Right ventricle myocardium superior (tissue), 1 donor: Measurements from ENCODE around the gene RPL13A. TPM values are rescaled to one million over a fixed set of nuclear protein-coding genes. Genes with fewer than 3 reads are reported as not detected.
"Not testable (repeated sequence)": the region's sequence is repeated elsewhere in the genome, so short reads cannot be mapped to it uniquely, and the experiment has no call there.

Experiments used
- ATAC-seq: fragments of 200-7000 bp; cut with Tn5 transposase; one replicate; pipeline ENCODE4 v1.9.1; 2020; ENCODE audit warnings: mild to moderate bottlenecking; ENCODE audit not compliant: poor library complexity
- DNase-seq: peaks from one replicate; pipeline ENCODE4 v3.0.0-alpha.2; 2020
- intact Hi-C: fragments of 100-400 bp; cut with DNase I; formaldehyde crosslinking; loops from one replicate; pipeline ENCODE4 v1.11.2; 2022
- total RNA-seq: library from RNA; stranded (reverse); fragmentation: NEBNext Ultra II Directional; extraction: Animal tissue kit (Norgen Biotek cat#: 25700); gene quantifications from one replicate; pipeline ENCODE4 v1.2.1, GENCODE V29; 2021
- donor health status: DM: no; HTN: yes; CAD: no; lungs with severe emphysema.

The RPL13A gene
- total RNA-seq, 1 donor from 2014 or later, result 1,304 TPM

DNA sequence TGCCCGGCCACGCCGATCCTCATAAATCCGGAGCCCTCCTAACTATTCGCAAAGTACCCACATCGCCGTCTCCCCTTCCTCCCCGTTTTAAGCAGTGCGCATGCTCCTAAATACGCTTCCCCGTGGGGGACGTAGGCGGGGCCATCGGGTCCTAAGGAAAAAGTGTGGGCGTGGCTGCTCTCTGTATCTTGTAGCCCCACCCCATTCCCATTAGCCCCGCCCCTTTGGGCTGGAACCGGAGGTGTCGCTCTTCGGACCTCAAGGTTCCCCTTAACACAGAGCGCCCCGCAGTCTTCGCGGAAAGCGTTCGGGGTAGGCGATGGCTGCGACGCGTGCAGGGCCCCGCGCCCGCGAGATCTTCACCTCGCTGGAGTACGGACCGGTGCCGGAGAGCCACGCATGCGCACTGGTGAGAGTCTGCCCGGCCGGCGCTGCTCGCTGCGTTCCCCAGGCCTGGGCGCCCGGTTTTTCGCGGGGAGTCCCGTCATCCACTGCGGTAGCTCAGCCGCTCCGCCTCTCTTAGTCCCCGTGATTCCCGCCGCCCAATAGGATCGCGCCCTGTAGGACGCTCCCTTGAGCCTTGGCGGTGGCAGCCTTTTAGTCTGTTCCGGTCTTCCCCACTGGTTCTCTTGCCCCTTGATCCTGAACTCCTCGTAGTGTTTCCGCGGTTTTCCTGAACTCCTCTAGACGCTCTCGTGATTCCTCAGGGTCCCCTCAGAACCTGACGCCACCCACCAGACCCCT, 34.2 kb upstream of the RPL13A start, which contains the start of gene ALDH16A1:
Gene ALDH16A1 (plus strand): TSS at position 213 of the 744 bp plus-strand sequence. CDS start 107 bp downstream, at position 320.
- DNase-seq, result peak; percentile 99
- intact Hi-C loops, result no loop called here
- peak; percentile 92 for ATAC-seq

DNA sequence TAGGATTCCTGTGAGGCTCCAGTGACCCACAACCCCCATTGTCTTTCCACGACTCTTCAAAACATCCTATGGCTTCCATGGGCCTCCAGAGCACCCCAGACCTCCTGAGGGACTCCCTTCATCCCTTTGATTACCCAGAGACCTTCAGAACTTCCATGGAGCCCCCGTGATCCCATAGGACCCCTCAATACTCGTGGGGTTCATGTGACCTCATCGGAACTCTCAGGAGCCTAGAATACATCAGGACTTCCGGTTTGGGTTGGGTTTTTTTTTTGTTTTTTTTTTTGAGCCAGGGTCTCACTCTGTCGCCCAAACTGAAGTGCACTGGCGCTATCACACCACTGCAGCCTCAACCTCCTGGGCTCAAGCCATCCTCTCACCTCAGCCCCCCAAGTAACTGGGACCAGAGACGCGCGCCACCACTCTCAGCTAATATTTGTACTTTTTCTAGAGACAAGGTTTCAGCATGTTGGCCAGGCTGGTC, 33.6 kb upstream of the RPL13A start:
- ATAC-seq (no peak), DNase-seq (no peak)
- intact Hi-C loops, result no loop called here

- no peak for DNase-seq
- intact Hi-C loops, result no loop called here
- no peak for ATAC-seq
Observed at GRCh38 chr19:49455773-49456172, 31.6 kb upstream of the RPL13A start.

GRCh38 chr19:49456326-49456725, 31.1 kb upstream of the RPL13A start:
- ATAC-seq (no peak), DNase-seq (no peak)
- intact Hi-C loops, result no loop called here

DNA sequence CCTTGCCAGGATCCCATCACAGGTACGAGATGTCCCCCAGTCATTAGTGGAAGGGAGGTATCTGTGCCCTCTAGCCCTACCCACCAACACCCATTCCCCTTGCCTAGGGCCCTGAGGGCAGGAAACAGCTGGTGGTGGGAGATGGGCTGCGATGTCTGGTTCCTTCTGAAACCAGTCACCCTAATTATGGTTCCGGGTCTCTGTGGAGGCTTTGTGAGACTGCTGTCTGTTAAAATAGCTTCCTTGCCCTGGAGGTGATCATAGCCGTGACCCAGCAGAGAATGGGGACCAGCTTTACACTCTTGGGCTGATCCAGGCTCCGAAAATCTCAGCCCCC, 28.9 kb upstream of the RPL13A start:
- intact Hi-C loops, result no loop called here
- no peak for ATAC-seq
- DNase-seq, result no peak

DNA sequence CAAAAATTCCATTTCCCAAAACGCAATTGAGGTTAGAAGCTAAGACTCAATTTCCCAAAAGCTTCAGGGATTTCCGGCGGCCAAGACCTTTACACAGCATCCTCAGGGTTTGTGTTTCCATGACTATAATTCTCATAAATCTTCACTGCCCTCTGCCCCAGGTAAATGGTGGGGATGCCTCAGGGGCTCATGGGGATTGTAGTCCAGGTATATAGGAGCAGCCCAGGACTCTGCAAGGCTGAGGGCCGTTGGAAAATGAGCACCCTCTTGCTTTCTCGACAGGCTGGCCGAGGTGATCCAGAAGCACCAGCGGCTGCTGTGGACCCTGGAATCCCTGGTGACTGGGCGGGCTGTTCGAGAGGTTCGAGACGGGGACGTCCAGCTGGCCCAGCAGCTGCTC, 28.0 kb upstream of the RPL13A start:
- intact Hi-C loops, result no loop called here
- DNase-seq (no peak), ATAC-seq (no peak)

GRCh38 chr19:49461130-49461529, 26.3 kb upstream of the RPL13A start:
- DNase-seq, intact Hi-C loops, ATAC-seq: not testable (repeated sequence)

GRCh38 chr19:49461656-49462055, 25.8 kb upstream of the RPL13A start:
- DNase-seq, result no peak
- intact Hi-C loops, result no loop called here
- ATAC-seq, result no peak

- intact Hi-C loops, result no loop called here
- ATAC-seq (no peak), DNase-seq (no peak)
Observed at GRCh38 chr19:49462492-49462891, 24.9 kb upstream of the RPL13A start.

DNA sequence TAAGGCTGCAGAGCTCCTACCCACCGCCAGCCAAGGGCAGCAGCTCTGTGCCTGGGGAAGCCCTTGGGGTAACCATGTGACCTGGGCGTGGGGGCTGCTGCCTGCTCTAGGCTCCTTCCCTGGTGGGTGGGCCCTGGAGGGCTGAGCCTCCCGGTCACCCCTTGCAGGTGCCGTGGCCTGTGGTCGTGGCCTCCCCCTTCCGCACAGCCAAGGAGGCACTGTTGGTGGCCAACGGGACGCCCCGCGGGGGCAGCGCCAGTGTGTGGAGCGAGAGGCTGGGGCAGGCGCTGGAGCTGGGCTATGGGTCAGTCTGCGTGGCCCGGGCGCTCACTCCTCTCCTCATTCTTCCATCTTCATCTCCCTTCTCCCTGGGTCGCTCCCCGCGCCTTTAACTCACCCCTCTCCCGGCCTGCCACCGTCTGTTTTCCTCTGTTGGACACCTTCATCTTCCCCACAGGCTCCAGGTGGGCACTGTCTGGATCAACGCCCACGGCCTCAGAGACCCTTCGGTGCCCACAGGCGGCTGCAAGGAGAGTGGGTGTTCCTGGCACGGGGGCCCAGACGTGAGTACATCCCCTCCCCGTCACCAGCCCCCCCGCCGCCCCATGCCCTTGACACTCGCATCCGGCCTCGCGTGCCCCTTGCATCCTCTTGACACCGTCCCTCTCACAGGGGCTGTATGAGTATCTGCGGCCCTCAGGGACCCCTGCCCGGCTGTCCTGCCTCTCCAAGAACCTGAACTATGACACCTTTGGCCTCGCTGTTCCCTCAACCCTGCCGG, 23.3 kb upstream of the RPL13A start:
- DNase-seq, result no peak
- intact Hi-C loops, result no loop called here
- ATAC-seq, result no peak

DNA sequence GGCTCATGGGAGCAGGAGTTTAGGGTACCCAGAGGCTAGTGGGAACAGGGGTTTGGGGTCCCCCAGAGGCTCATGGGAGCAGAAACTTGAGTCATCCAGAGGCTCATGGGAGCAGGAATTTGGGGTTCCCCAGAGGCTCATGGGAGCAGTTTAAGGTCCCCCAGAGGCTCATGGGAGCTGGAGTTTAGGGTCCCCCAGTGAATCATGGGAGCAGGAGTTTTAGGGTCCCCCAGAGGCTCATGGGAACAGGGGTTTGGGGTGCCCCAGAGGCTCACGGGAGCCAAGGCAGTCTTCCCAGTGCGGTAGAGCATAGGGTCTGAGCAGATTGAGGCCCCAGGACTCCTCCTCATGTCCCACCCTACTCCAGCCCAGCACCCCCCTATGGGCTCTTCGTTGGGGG, 22.0 kb upstream of the RPL13A start:
- no peak for ATAC-seq
- DNase-seq, result no peak
- intact Hi-C loops, result no loop called here

DNA sequence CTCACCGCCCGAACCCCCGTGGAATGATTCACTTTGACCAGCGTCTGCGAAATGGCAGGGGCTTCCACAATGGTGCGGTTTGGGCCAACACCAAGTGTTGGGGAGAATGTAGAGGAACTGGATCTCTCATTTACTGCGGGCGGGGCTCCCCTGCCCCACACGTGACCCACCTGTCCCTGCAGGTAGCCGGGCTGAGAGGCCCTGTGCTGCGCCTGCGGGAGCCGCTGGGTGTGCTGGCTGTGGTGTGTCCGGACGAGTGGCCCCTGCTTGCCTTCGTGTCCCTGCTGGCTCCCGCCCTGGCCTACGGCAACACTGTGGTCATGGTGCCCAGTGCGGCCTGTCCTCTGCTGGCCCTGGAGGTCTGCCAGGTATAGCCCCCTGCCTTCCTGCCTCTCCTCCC, 19.2 kb upstream of the RPL13A start:
- DNase-seq (no peak), ATAC-seq (no peak)
- intact Hi-C loops, result no loop called here

GRCh38 chr19:49468746-49469447, 18.5 kb upstream of the RPL13A start:
- DNase-seq (peak; percentile 87), ATAC-seq (peak; percentile 81)
- intact Hi-C loops, result no loop called here

DNA sequence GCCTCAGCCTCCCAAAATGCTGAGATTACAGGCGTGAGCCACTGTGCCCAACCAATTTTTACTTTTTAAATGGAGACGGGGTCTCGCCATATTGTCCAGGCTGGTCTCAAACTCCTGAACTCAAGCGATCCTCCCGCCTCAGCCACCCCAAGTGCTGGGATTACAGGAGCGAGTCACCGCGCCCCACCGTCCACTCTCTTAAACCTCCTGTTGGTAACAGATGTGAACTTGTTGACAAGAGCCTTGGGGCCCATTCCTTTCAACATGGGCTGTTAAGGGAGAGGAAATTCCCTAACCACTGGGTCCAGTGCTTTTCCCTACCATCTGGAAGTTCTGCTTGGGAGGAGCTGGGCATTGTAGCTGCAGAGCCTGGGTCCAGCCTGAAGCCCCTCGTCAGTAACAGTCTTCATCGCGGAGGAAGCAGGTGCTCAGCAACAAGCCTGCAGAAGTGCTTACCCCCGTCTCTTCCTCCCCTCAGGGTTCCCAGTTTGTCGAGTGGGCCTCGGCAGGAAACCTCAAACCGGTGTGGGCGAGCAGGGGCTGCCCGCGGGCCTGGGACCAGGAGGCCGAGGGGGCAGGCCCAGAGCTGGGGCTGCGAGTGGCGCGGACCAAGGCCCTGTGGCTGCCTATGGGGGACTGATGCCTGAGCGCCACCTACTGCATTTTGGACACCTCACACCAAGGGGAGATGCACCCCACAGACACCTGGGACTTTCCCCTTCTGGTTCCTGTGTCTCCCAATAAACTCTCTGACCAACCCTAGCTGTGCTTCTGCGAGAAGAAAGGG, 17.4 kb upstream of the RPL13A start:
- DNase-seq, result no peak
- no peak for ATAC-seq
- intact Hi-C loops, result no loop called here

- DNase-seq (no peak), ATAC-seq (no peak)
- intact Hi-C loops, result no loop called here
Observed at GRCh38 chr19:49470615-49470978, 16.8 kb upstream of the RPL13A start.

DNA sequence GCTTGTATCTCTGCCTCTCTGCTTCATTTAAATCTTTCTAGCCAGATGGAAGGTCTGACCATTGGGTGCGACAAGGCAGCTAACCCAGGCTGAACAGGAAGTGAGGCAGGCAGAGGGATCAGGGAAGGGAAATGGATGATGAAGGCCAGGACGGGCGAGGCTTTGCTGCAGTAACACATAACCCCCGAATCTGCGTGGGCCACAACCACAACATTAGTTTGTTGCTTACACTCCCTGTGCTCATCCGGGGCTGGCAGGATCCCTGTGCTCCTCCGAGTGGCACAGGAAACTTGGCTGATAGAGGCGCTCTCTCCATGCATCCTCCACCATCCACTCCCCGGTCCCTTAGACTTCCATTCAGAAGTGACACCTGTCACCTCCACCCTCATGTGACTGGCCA, 14.5 kb upstream of the RPL13A start:
- intact Hi-C loops, result no loop called here
- ATAC-seq, result no peak
- DNase-seq, result no peak

- DNase-seq, ATAC-seq, intact Hi-C loops: not testable (repeated sequence)
Observed at GRCh38 chr19:49473501-49473867, 13.9 kb upstream of the RPL13A start.

DNA sequence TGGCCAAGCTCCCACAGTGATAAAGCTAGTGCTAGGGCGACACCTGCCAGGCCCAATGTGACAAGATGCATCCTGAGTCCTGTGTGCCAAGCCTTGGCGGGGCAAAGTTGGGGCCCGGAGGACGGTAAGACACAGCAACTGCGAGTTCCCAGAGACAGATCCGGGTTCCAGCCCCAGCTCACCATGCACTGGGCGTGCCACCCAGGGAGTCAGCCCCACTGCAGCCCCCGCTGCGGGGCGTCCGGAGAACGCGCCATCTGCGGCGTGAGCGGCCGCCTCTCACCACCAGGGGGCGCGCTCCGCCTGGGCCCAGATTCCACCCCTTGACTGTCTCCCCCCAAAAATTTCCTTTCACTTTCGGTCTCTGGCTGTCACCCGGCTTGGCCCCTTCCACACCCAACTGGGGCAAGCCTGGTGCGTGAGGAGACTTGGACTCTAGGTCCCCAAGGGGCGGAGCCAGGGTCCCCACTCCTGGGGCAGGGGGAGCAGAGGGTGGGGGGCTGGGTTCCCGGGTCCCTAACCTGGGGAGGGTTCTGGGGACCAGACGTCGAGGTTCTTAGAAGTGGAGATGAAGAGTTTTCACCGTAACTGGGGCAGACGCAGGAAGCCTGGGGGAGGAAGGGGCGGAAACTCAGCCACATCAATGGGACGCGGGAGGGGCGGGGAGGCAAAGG, 13.4 kb upstream of the RPL13A start, which contains the start of gene FLT3LG:
Gene FLT3LG (plus strand): TSS at position 348 of the 674 bp plus-strand sequence. CDS start 425 bp downstream, outside the sequence.
- peak; percentile 83 for ATAC-seq
- DNase-seq, result peak; percentile 87
- intact Hi-C loops, result no loop called here
